ENCODE measurements around the gene VTI1A. TPM values are rescaled to one million over a fixed set of nuclear protein-coding genes. Genes with fewer than 3 reads are reported as not detected.

Gene VTI1A
- total and polyA plus RNA-seq, 7 donors: 9.9 to 31.5 (median 20.1) TPM

DNA sequence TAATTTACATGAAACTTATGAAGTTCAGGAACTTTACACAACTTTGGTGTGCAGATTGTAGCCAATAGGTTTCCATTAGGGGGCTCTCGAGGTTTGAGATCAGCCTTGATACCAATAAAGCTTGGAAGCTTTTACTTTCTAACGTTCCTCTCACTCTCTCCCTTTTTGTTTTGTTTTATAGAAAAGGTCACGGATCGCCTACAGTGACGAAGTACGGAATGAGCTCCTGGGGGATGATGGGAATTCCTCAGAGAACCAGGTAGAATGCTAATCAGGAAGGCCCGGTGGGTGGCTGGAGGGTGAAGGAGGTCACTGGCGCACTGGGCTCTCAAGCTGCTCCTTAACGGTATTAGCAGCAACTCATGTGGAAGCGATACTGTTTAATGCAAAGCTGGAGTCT lies 79.9 kb downstream of the VTI1A start:
- Histone ChIP-seq H3K4me3 (peak overlapping the region; percentile 3), H3K9me3 (no peaks in the 10 kb centered on the region), H3K4me1 (no peaks in the 10 kb centered on the region), H3K36me3 (ENCODE audit: insufficient read depth in 1 of 2, low read depth in 1 of 2) (no peaks in the 10 kb centered on the region), H3K27me3 (ENCODE audit: insufficient read depth in 3 of 3, low read length in 2 of 3) (no peaks in the 10 kb centered on the region), H3K27ac (no peak overlapping the region)
- TF ChIP-seq, protein P1, sequence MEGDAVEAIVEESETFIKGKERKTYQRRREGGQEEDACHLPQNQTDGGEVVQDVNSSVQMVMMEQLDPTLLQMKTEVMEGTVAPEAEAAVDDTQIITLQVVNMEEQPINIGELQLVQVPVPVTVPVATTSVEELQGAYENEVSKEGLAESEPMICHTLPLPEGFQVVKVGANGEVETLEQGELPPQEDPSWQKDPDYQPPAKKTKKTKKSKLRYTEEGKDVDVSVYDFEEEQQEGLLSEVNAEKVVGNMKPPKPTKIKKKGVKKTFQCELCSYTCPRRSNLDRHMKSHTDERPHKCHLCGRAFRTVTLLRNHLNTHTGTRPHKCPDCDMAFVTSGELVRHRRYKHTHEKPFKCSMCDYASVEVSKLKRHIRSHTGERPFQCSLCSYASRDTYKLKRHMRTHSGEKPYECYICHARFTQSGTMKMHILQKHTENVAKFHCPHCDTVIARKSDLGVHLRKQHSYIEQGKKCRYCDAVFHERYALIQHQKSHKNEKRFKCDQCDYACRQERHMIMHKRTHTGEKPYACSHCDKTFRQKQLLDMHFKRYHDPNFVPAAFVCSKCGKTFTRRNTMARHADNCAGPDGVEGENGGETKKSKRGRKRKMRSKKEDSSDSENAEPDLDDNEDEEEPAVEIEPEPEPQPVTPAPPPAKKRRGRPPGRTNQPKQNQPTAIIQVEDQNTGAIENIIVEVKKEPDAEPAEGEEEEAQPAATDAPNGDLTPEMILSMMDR (IDR thresholded peaks at IDR 0.05): no peak
- DNase-seq (no peak), ATAC-seq (no peak)
- intact Hi-C loops (cut with DNase I): no loop called here
- 73 to 79% (median 78%) methylated on average over 10 of the region's 10 CpGs for WGBS, 3 donors

DNA sequence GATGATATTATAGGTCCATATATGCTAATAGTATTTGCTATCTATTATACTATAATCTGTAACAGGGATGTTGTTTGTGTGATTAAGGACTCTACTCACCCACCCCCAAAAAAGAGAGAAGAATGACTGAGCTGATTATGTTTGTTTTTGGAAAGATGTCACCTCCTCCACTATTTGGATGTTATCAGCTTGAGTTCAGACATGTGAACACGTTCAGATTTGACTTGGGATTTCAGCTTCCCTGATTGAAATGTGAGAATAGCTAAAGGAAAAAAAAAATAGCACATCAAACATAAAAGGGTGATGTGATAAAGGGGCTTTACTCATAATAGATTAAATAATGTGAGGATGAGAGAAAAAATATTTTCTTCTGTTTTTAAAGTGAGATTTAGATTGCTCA lies 81.2 kb downstream of the VTI1A start:
- 57 to 63% (median 61%) methylated on average over 1 of the region's 1 CpG for WGBS, 3 donors
- Histone ChIP-seq H3K27me3 (ENCODE audit: insufficient read depth in 3 of 3, low read length in 2 of 3) (no peaks in the 10 kb centered on the region), H3K4me3 (no peak overlapping the region), H3K9me3 (no peaks in the 10 kb centered on the region), H3K4me1 (no peaks in the 10 kb centered on the region), H3K36me3 (ENCODE audit: insufficient read depth in 1 of 2, low read depth in 1 of 2) (no peaks in the 10 kb centered on the region), H3K27ac (no peak overlapping the region)
- ATAC-seq (no peak), DNase-seq (no peak)
- TF ChIP-seq, protein P1 (IDR thresholded peaks at IDR 0.05): no peak
- intact Hi-C loops (cut with DNase I): no loop called here

GRCh38 chr10:112531421-112531820 lies 84.4 kb downstream of the VTI1A start:
- Histone ChIP-seq H3K4me3 (peak overlapping the region; percentile 17), H3K9me3 (no peaks in the 10 kb centered on the region), H3K27ac (no peak overlapping the region), H3K36me3 (ENCODE audit: insufficient read depth in 1 of 2, low read depth in 1 of 2) (no peaks in the 10 kb centered on the region), H3K27me3 (ENCODE audit: insufficient read depth in 3 of 3, low read length in 2 of 3) (no peaks in the 10 kb centered on the region), H3K4me1 (no peaks in the 10 kb centered on the region)
- no peak for DNase-seq
- WGBS, 3 donors: 79 to 86% (median 80%) methylated on average over 6 of the region's 6 CpGs
- intact Hi-C loops (cut with DNase I): no loop called here
- ATAC-seq: no peak
- TF ChIP-seq, protein P1 (IDR thresholded peaks at IDR 0.05): no peak

GRCh38 chr10:112532189-112532588 lies 85.2 kb downstream of the VTI1A start:
- no peak for DNase-seq

GRCh38 chr10:112532956-112533355 lies 85.9 kb downstream of the VTI1A start:
- Histone ChIP-seq H3K36me3 (ENCODE audit: insufficient read depth in 1 of 2, low read depth in 1 of 2) (peaks cover 0 to under 1% of the 10 kb centered on the region in 2 donors), H3K9me3 (no peaks in the 10 kb centered on the region), H3K27me3 (ENCODE audit: insufficient read depth in 3 of 3, low read length in 2 of 3) (no peaks in the 10 kb centered on the region), H3K27ac (no peak overlapping the region), H3K4me3 (no peak overlapping the region), H3K4me1 (no peaks in the 10 kb centered on the region)
- ATAC-seq (no peak), DNase-seq (no peak)
- WGBS, 3 donors: 75 to 86% (median 84%) methylated on average over 2 of the region's 2 CpGs
- TF ChIP-seq, protein P1 (IDR thresholded peaks at IDR 0.05): no peak
- intact Hi-C loops (cut with DNase I): no loop called here

More at GRCh38 chr10:112532189-112532588, 85.2 kb downstream of the VTI1A start:
- H3K9me3 ChIP-seq: no peaks in the 10 kb centered on the region
- no peak overlapping the region for H3K27ac ChIP-seq
- intact Hi-C loops (cut with DNase I): no loop called here
- no peaks in the 10 kb centered on the region for H3K4me1 ChIP-seq
- TF ChIP-seq, protein P1 (IDR thresholded peaks at IDR 0.05): no peak
- H3K4me3 ChIP-seq: peak overlapping the region; percentile 17
- H3K36me3 ChIP-seq (ENCODE audit: insufficient read depth in 1 of 2, low read depth in 1 of 2): no peaks in the 10 kb centered on the region
- no peaks in the 10 kb centered on the region for H3K27me3 ChIP-seq (ENCODE audit: insufficient read depth in 3 of 3, low read length in 2 of 3)
- no peak for ATAC-seq
- WGBS, 3 donors: 58 to 66% (median 60%) methylated on average over 6 of the region's 6 CpGs
